GM21786 (cell line): ENCODE results near the gene EMC6.

Experiments used
- ATAC-seq: cut with Tn5 transposase; IDR thresholded peaks from one replicate; pipeline ENCODE4 v1.9.1; 2021; ENCODE audit not compliant: unreplicated experiment

Gene EMC6

GRCh38 chr17:3668279-3669084 is at the start of gene EMC6, which contains the start of gene TAX1BP3:
Gene EMC6 (plus strand): TSS chr17:3668812. CDS start chr17:3669147, 335 bp downstream.
Gene TAX1BP3 (minus strand): TSS chr17:3668578. CDS start chr17:3668526, 52 bp downstream.
- peak; percentile 94 for ATAC-seq

- no peak for ATAC-seq
These were observed 47.4 kb upstream of the EMC6 start for GRCh38 chr17:3621146-3621720.

- no peak for ATAC-seq
These were observed 45.5 kb upstream of the EMC6 start for GRCh38 chr17:3622977-3623594.

GRCh38 chr17:3626831-3627768 is 41.5 kb upstream of the EMC6 start:
- no peak for ATAC-seq

- no peak for ATAC-seq
These were observed 40.8 kb upstream of the EMC6 start for GRCh38 chr17:3627769-3628167.

GRCh38 chr17:3630781-3631180 is 37.8 kb upstream of the EMC6 start:
- ATAC-seq = no peak

- ATAC-seq = no peak
These were observed 36.3 kb upstream of the EMC6 start for GRCh38 chr17:3632287-3632686.

GRCh38 chr17:3635474-3636153 is 33.0 kb upstream of the EMC6 start:
- no peak for ATAC-seq

- peak; percentile 94 for ATAC-seq
These were observed 32.3 kb upstream of the EMC6 start, which contains the start of the genes CTNS and SHPK for GRCh38 chr17:3636154-3636907. Gene CTNS (plus strand): TSS chr17:3636760. CDS start chr17:3640207, 3,447 bp downstream. Gene SHPK (minus strand): TSS chr17:3636250. CDS start chr17:3636219, 31 bp downstream.

GRCh38 chr17:3636908-3637373 is 31.7 kb upstream of the EMC6 start:
- ATAC-seq = no peak

- no peak for ATAC-seq
These were observed 28.5 kb upstream of the EMC6 start for GRCh38 chr17:3639981-3640596.

GRCh38 chr17:3641014-3641413 is 27.6 kb upstream of the EMC6 start:
- no peak for ATAC-seq

- no peak for ATAC-seq
These were observed 26.7 kb upstream of the EMC6 start for GRCh38 chr17:3641717-3642486.

- ATAC-seq = no peak
These were observed 24.7 kb upstream of the EMC6 start for GRCh38 chr17:3643889-3644349.

- ATAC-seq = no peak
These were observed 23.3 kb upstream of the EMC6 start for GRCh38 chr17:3645310-3645709.

- no peak for ATAC-seq
These were observed 21.4 kb upstream of the EMC6 start for GRCh38 chr17:3647251-3647650.

- ATAC-seq = no peak
These were observed 20.6 kb upstream of the EMC6 start for GRCh38 chr17:3647769-3648555.
